HCT116 (cell line): ENCODE measurements around the gene RTP4. TPM values are rescaled to one million over a fixed set of nuclear protein-coding genes. Genes with fewer than 3 reads are reported as not detected.

Source experiments
- ATAC-seq: fragments of 200-7000 bp; cut with Tn5 transposase; 2 replicates; pipeline ENCODE4 v1.9.1; 2020; ENCODE audit warnings: mild to moderate bottlenecking, moderate library complexity
- BruUV-seq: library from RNA; stranded (reverse); fragments of 400-500 nt; replicated peaks from 2 replicates; lab custom pipeline; 2021; lab: Mats Ljungman, UMichigan
- CTCF ChIA-PET: fragments of 300-600 bp; sonication (Branson Sonifier 250); formaldehyde crosslinking; loops from one replicate; lab custom pipeline; 2021; ENCODE audit warnings: antibody characterized with exemption; lab: Charles Lee
- POLR2A ChIA-PET: fragments of 300-600, 350-600 bp; sonication (Branson Sonifier 250); formaldehyde crosslinking; loops from one replicate; lab custom pipeline; 2021; ENCODE audit warnings: antibody characterized with exemption; lab: Charles Lee
- RAD21 ChIA-PET, 2 experiments: fragments of 300-600 bp; sonication (Branson Sonifier 250); formaldehyde crosslinking; loops; one replicate each; lab custom pipeline; 2023; ENCODE audit warnings: low total read pairs in 2 of 2; ENCODE audit not compliant: uncharacterized antibody in 2 of 2, unreplicated experiment in 2 of 2, low non-redundant PET in 1 of 2; lab: Charles Lee
- DNase-seq: peaks from one replicate; pipeline ENCODE4 v3.0.0-alpha.2; 2010; ENCODE audit warnings: low read depth, low spot score
- H2AFZ ChIP-seq: fragments of 200-600 bp; shearing (Covaris generic), sonication (generic); 2 replicates; pipeline ENCODE4 v1.6.1; 2017; ENCODE audit warnings: low read depth, mixed run types, mixed read lengths, antibody characterized with exemption, low read length; ENCODE audit not compliant: poor library complexity, severe bottlenecking
- H3K27ac ChIP-seq: 2 replicates; pipeline ENCODE4 v1.5.1; 2012; ENCODE audit warnings: low read depth, low read length
- H3K27me3 ChIP-seq: fragments of 200-600 bp; sonication (generic); 2 replicates; pipeline ENCODE4 v1.6.1; 2016; ENCODE audit warnings: mixed run types, low read length, mixed read lengths; ENCODE audit not compliant: insufficient read depth
- H3K36me3 ChIP-seq, 2 experiments: fragments of 200-500 bp in 1 of 2; fragments of 200-600 bp in 1 of 2; sonication (Bioruptor generic) in 1 of 2; sonication (generic) in 1 of 2; 2 replicates each; pipeline versions ENCODE4 v1.5.1 to v1.6.1; 2014 to 2016; ENCODE audit warnings: low read length in 2 of 2, inconsistent platforms in 1 of 2, mixed read lengths in 1 of 2, mixed run types in 1 of 2; ENCODE audit not compliant: insufficient read depth in 2 of 2, control insufficient read depth in 1 of 2
- H3K4me1 ChIP-seq, 2 experiments: fragments of 200-600 bp in 1 of 2; sonication (generic) in 1 of 2; 2 replicates each; pipeline versions ENCODE4 v1.5.1 to v1.6.1; 2012 to 2017; ENCODE audit warnings: low read length in 2 of 2, inconsistent platforms in 1 of 2, mild to moderate bottlenecking in 1 of 2, mixed read lengths in 1 of 2, mixed run types in 1 of 2, moderate library complexity in 1 of 2; ENCODE audit not compliant: insufficient read depth in 2 of 2, control insufficient read depth in 1 of 2
- H3K4me2 ChIP-seq: fragments of 200-600 bp; sonication (generic); 2 replicates; pipeline ENCODE4 v1.6.1; 2017; ENCODE audit warnings: mixed run types, low read length, mixed read lengths
- H3K4me3 ChIP-seq, 2 experiments: fragments of 200-600 bp in 1 of 2; sonication (generic) in 1 of 2; replicated peaks in 1 of 2; 2 replicates each; pipeline ENCODE4 v1.5.1; 2011 to 2016; ENCODE audit warnings: low read length in 2 of 2, control low read depth in 1 of 2, low read depth in 1 of 2, mild to moderate bottlenecking in 1 of 2, mixed read lengths in 1 of 2, mixed run types in 1 of 2
- H3K79me2 ChIP-seq: fragments of 200-600 bp; sonication (generic); 2 replicates; pipeline ENCODE4 v1.6.1; 2017; ENCODE audit warnings: mild to moderate bottlenecking, mixed run types, low read length, moderate library complexity, mixed read lengths; ENCODE audit not compliant: insufficient read depth
- H3K9ac ChIP-seq: fragments of 200-600 bp; sonication (generic); 2 replicates; pipeline ENCODE4 v1.6.1; 2016; ENCODE audit warnings: low read length, mixed read lengths
- H3K9me2 ChIP-seq: fragments of 200-600 bp; sonication (generic), shearing (Covaris generic); 2 replicates; pipeline ENCODE4 v1.6.1; 2017; ENCODE audit warnings: mixed run types, mild to moderate bottlenecking, moderate library complexity; ENCODE audit not compliant: insufficient read depth
- H3K9me3 ChIP-seq, 2 experiments: fragments of 200-500 bp in 1 of 2; fragments of 200-600 bp in 1 of 2; sonication (Bioruptor generic) in 1 of 2; sonication (generic) in 1 of 2; 2 replicates each; pipeline ENCODE4 v1.6.1; 2014 to 2017; ENCODE audit warnings: low read length in 2 of 2, mixed read lengths in 2 of 2, inconsistent platforms in 1 of 2, low read depth in 1 of 2, mild to moderate bottlenecking in 1 of 2, mixed run types in 1 of 2, moderate library complexity in 1 of 2; ENCODE audit not compliant: control insufficient read depth in 1 of 2, insufficient read depth in 1 of 2
- H4K20me1 ChIP-seq: fragments of 200-600 bp; sonication (generic), shearing (Covaris generic); 2 replicates; pipeline ENCODE4 v1.6.1; 2017; ENCODE audit warnings: mixed run types, mild to moderate bottlenecking, moderate library complexity; ENCODE audit not compliant: insufficient read depth
- CEBPB ChIP-seq: IDR thresholded peaks from 2 replicates; pipeline ENCODE4 v1.6.1; 2012; ENCODE audit warnings: low read depth
- EGR1 ChIP-seq: IDR thresholded peaks from 2 replicates; pipeline ENCODE4 v1.6.1; 2012; ENCODE audit warnings: low read depth
- ELF1 ChIP-seq: IDR thresholded peaks from 2 replicates; pipeline ENCODE4 v1.6.1; 2012; ENCODE audit warnings: low read depth, borderline replicate concordance
- EZH2 ChIP-seq: fragments of 200-600 bp; sonication (generic); IDR thresholded peaks from 2 replicates; pipeline ENCODE4 v1.6.1; 2017; ENCODE audit warnings: antibody characterized with exemption, mixed run types
- FOSL1 ChIP-seq: IDR thresholded peaks from 2 replicates; pipeline ENCODE4 v1.6.1; 2012; ENCODE audit warnings: low read depth
- JUND ChIP-seq: IDR thresholded peaks from 2 replicates; pipeline ENCODE4 v1.6.1; 2012
- MAX ChIP-seq: IDR thresholded peaks from 2 replicates; pipeline ENCODE4 v1.6.1; 2012
- POLR2A ChIP-seq: IDR thresholded peaks from 2 replicates; pipeline ENCODE4 v1.7.0; 2011; ENCODE audit warnings: borderline replicate concordance; ENCODE audit not compliant: insufficient read depth, insufficient read length; ENCODE audit errors: extremely low read depth
- POLR2AphosphoS5 ChIP-seq: IDR thresholded peaks from 2 replicates; pipeline ENCODE4 v1.6.1; 2011; ENCODE audit warnings: mild to moderate bottlenecking, low read depth, low read length, moderate library complexity
- RAD21 ChIP-seq: IDR thresholded peaks from 2 replicates; pipeline ENCODE4 v1.6.1; 2012; ENCODE audit warnings: low read depth, mild to moderate bottlenecking
- SIN3A ChIP-seq: IDR thresholded peaks from 2 replicates; pipeline ENCODE4 v1.6.1; 2012; ENCODE audit warnings: low read depth
- SP1 ChIP-seq: IDR thresholded peaks from 2 replicates; pipeline ENCODE4 v1.6.1; 2012; ENCODE audit warnings: low read depth
- SRF ChIP-seq: IDR thresholded peaks from 2 replicates; pipeline ENCODE4 v1.6.1; 2012; ENCODE audit warnings: low read depth
- TCF7L2 ChIP-seq: IDR thresholded peaks from 2 replicates; pipeline ENCODE4 v1.7.0; 2011; ENCODE audit warnings: borderline replicate concordance, inconsistent platforms; ENCODE audit not compliant: insufficient read depth, insufficient read length; ENCODE audit errors: extremely low read depth
- YY1 ChIP-seq: IDR thresholded peaks from 2 replicates; pipeline ENCODE4 v1.6.1; 2011; ENCODE audit warnings: low read length, low read depth, moderate library complexity, mild to moderate bottlenecking; ENCODE audit not compliant: insufficient replicate concordance; ENCODE audit errors: extremely low read depth
- ZFX ChIP-seq: fragments of 450-650 bp; IDR thresholded peaks from 2 replicates; pipeline ENCODE4 v1.6.1; 2017
- ZNF274 ChIP-seq: fragments of 200-500 bp; sonication (Bioruptor generic); IDR thresholded peaks from 2 replicates; pipeline ENCODE4 v1.6.1; 2014; ENCODE audit warnings: mild to moderate bottlenecking, low read depth, low read length, inconsistent platforms
- intact Hi-C: fragments of 100-400 bp; cut with micrococcal nuclease; formaldehyde crosslinking; loops from 2 replicates; pipeline ENCODE4 v1.10.0; 2022
- total RNA-seq: library from RNA; stranded (reverse); gene quantifications from one replicate; pipeline ENCODE4 v1.2.1, GENCODE V29; 2021; ENCODE audit not compliant: unreplicated experiment
- TF ChIP-seq, protein P1 (sequence below): IDR thresholded peaks from 2 replicates; pipeline ENCODE4 v1.6.1; 2012
- TF ChIP-seq, protein P2 (sequence below): IDR thresholded peaks from 2 replicates; pipeline ENCODE4 v1.6.1; 2011; ENCODE audit warnings: mild to moderate bottlenecking, low read length, moderate library complexity; ENCODE audit not compliant: insufficient replicate concordance; ENCODE audit errors: extremely low read depth
- TF ChIP-seq, protein P3 (sequence below): IDR thresholded peaks from 2 replicates; pipeline ENCODE4 v1.6.1; 2012; ENCODE audit warnings: low read depth

Gene RTP4
- total RNA-seq, 1 experiment from 2014 or later, result not detected

GRCh38 chr3:187383246-187383645, 15.1 kb downstream of the RTP4 start (continued):
- TF ChIP-seq EZH2 (no peak), SRF (no peak), YY1 (no peak), RAD21 (no peak), SIN3A (no peak), ELF1 (no peak), FOSL1 (no peak), SP1 (no peak)
- TF ChIP-seq, protein P1, sequence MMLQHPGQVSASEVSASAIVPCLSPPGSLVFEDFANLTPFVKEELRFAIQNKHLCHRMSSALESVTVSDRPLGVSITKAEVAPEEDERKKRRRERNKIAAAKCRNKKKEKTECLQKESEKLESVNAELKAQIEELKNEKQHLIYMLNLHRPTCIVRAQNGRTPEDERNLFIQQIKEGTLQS, result no peak

- no peak for ATAC-seq
- no peaks in the 10 kb centered on the region for H3K9me2 ChIP-seq
- BruUV-seq, result no TSS peak
- H3K27me3 ChIP-seq, result no peaks in the 10 kb centered on the region
- no peak overlapping the region for H2AFZ ChIP-seq
- no peak overlapping the region for H3K27ac ChIP-seq
- no peaks in the 10 kb centered on the region for H4K20me1 ChIP-seq
- no peak overlapping the region for H3K4me2 ChIP-seq
- POLR2A ChIA-PET, result no interaction called here
- H3K9ac ChIP-seq, result no peak overlapping the region
- RAD21 ChIA-PET, result no interaction called here
- CTCF ChIA-PET, result no interaction called here
- H3K4me1 ChIP-seq, result no peaks in the 10 kb centered on the region
- H3K79me2 ChIP-seq, result no peaks in the 10 kb centered on the region
- intact Hi-C loops, result no loop called here
- no peak for TF ChIP-seq JUND
- TF ChIP-seq, protein P2, sequence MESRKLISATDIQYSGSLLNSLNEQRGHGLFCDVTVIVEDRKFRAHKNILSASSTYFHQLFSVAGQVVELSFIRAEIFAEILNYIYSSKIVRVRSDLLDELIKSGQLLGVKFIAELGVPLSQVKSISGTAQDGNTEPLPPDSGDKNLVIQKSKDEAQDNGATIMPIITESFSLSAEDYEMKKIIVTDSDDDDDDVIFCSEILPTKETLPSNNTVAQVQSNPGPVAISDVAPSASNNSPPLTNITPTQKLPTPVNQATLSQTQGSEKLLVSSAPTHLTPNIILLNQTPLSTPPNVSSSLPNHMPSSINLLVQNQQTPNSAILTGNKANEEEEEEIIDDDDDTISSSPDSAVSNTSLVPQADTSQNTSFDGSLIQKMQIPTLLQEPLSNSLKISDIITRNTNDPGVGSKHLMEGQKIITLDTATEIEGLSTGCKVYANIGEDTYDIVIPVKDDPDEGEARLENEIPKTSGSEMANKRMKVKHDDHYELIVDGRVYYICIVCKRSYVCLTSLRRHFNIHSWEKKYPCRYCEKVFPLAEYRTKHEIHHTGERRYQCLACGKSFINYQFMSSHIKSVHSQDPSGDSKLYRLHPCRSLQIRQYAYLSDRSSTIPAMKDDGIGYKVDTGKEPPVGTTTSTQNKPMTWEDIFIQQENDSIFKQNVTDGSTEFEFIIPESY, result no peak
- TF ChIP-seq POLR2A, result no peak
- TF ChIP-seq CEBPB, result no peak
- TF ChIP-seq ZNF274, result no peak
- TF ChIP-seq MAX, result no peak
- no peak for TF ChIP-seq EZH2
- TF ChIP-seq FOSL1, result no peak
- TF ChIP-seq ZFX, result no peak
- TF ChIP-seq SP1, result no peak
- no peak for TF ChIP-seq SRF
- TF ChIP-seq YY1, result no peak
- TF ChIP-seq POLR2AphosphoS5, result no peak
- TF ChIP-seq, protein P3, sequence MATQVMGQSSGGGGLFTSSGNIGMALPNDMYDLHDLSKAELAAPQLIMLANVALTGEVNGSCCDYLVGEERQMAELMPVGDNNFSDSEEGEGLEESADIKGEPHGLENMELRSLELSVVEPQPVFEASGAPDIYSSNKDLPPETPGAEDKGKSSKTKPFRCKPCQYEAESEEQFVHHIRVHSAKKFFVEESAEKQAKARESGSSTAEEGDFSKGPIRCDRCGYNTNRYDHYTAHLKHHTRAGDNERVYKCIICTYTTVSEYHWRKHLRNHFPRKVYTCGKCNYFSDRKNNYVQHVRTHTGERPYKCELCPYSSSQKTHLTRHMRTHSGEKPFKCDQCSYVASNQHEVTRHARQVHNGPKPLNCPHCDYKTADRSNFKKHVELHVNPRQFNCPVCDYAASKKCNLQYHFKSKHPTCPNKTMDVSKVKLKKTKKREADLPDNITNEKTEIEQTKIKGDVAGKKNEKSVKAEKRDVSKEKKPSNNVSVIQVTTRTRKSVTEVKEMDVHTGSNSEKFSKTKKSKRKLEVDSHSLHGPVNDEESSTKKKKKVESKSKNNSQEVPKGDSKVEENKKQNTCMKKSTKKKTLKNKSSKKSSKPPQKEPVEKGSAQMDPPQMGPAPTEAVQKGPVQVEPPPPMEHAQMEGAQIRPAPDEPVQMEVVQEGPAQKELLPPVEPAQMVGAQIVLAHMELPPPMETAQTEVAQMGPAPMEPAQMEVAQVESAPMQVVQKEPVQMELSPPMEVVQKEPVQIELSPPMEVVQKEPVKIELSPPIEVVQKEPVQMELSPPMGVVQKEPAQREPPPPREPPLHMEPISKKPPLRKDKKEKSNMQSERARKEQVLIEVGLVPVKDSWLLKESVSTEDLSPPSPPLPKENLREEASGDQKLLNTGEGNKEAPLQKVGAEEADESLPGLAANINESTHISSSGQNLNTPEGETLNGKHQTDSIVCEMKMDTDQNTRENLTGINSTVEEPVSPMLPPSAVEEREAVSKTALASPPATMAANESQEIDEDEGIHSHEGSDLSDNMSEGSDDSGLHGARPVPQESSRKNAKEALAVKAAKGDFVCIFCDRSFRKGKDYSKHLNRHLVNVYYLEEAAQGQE, result no peak
- no peak for TF ChIP-seq TCF7L2
- TF ChIP-seq EGR1, result no peak
- no peak for TF ChIP-seq ELF1
- TF ChIP-seq SIN3A, result no peak
- H3K9me3 ChIP-seq, result no peaks in the 10 kb centered on the region
- no peak overlapping the region for H3K4me3 ChIP-seq
- no peak for DNase-seq
- H3K36me3 ChIP-seq, result no peaks in the 10 kb centered on the region
Measured at GRCh38 chr3:187385296-187385695, 17.1 kb downstream of the RTP4 start.
